ENCODE results near the gene NIPAL3.

Gene NIPAL3

DNA sequence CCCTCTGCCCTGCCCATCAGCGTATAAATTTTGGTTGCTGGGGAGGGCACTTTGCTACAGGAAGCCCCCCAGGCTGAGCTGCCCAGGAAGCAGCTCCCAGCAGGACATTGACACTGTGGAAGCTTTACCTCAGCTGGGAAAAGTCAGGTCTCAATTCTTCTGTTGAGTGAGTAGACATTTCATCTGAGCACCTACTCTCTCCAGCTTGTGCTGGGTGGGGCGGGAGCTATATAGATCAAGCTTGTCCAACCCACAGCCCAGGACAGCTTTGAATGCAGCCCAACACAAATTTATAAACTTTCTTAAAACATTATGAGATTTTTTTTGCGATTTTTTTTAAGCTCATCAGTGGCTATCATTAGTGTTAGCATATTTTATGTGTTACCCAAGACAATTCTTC is 9.4 kb downstream of the NIPAL3 start:
- Histone ChIP-seq H3K79me2 (ENCODE audit: insufficient read depth, low read length) (0 out of 2 replicates have a peak, but pooled peaks cover 3% of the 10 kb centered on the region), H3K9me3 (ENCODE audit: insufficient read depth, low read length) (no peaks in the 10 kb centered on the region), H3K9me2 (replicated peaks; ENCODE audit: insufficient read depth, low read length) (no peaks in the 10 kb centered on the region), H3K27me3 (ENCODE audit: low read length) (no peaks in the 10 kb centered on the region), H4K20me1 (ENCODE audit: low read depth, low read length) (0 out of 2 replicates have a peak, but pooled peaks cover 3% of the 10 kb centered on the region), H3K9ac (ENCODE audit: low read length) (no peak overlapping the region), H3K4me2 (ENCODE audit: low read depth, low read length, poor library complexity, severe bottlenecking) (no peak overlapping the region), H3F3A (ENCODE audit: insufficient read depth) (no peaks in the 10 kb centered on the region), H2AFZ (ENCODE audit: low read depth, low read length, severe bottlenecking) (no peak overlapping the region), H3K4me3 (ENCODE audit: insufficient read depth, low read length, poor library complexity, severe bottlenecking) (no peak overlapping the region), H3K36me3 (ENCODE audit: low read length) (0 out of 2 replicates have a peak, but pooled peaks cover 3% of the 10 kb centered on the region), H3K27ac (ENCODE audit: low read depth, low read length) (no peak overlapping the region)
- TF ChIP-seq EZH2phosphoT487 (conservative IDR thresholded peaks at IDR 0.05; ENCODE audit: low read length), result no peak
- TF ChIP-seq, protein P1, sequence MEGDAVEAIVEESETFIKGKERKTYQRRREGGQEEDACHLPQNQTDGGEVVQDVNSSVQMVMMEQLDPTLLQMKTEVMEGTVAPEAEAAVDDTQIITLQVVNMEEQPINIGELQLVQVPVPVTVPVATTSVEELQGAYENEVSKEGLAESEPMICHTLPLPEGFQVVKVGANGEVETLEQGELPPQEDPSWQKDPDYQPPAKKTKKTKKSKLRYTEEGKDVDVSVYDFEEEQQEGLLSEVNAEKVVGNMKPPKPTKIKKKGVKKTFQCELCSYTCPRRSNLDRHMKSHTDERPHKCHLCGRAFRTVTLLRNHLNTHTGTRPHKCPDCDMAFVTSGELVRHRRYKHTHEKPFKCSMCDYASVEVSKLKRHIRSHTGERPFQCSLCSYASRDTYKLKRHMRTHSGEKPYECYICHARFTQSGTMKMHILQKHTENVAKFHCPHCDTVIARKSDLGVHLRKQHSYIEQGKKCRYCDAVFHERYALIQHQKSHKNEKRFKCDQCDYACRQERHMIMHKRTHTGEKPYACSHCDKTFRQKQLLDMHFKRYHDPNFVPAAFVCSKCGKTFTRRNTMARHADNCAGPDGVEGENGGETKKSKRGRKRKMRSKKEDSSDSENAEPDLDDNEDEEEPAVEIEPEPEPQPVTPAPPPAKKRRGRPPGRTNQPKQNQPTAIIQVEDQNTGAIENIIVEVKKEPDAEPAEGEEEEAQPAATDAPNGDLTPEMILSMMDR (IDR thresholded peaks at IDR 0.05; ENCODE audit: insufficient read depth, low read length, poor library complexity, severe bottlenecking), result no peak

DNA sequence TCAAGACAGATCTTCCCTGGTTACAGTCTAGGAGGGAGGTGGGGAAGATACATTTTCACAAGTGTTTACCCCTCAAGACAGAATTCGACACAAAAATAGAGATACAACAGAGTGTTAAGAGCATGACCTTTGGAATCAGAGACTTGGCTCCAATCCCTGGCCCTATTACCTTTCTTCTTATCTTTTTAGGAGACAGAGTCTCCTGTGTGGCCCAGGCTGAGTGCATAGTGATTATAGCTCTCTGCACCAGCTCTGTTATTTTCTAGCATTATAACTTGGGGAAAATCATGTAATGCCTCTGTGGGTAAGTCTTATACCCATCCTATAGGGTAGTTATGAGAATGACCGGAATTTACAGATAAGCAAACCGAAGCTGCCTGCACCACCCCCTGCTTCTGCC is 9.8 kb downstream of the NIPAL3 start:
- no peaks in the 10 kb centered on the region for H3K27me3 ChIP-seq (ENCODE audit: low read length)
- no peak overlapping the region for H3K9ac ChIP-seq (ENCODE audit: low read length)
- H2AFZ ChIP-seq (ENCODE audit: low read depth, low read length, severe bottlenecking), result no peak overlapping the region
- 0 out of 2 replicates have a peak, but pooled peaks cover 3% of the 10 kb centered on the region for H3K79me2 ChIP-seq (ENCODE audit: insufficient read depth, low read length)
- H3K4me2 ChIP-seq (ENCODE audit: low read depth, low read length, poor library complexity, severe bottlenecking), result no peak overlapping the region
- H3K9me3 ChIP-seq (ENCODE audit: insufficient read depth, low read length), result no peaks in the 10 kb centered on the region
- no peaks in the 10 kb centered on the region for H3K9me2 ChIP-seq (replicated peaks; ENCODE audit: insufficient read depth, low read length)
- no peak overlapping the region for H3K27ac ChIP-seq (ENCODE audit: low read depth, low read length)
- H3K4me3 ChIP-seq (ENCODE audit: insufficient read depth, low read length, poor library complexity, severe bottlenecking), result no peak overlapping the region
- TF ChIP-seq, protein P1 (IDR thresholded peaks at IDR 0.05; ENCODE audit: insufficient read depth, low read length, poor library complexity, severe bottlenecking), result no peak
- TF ChIP-seq EZH2phosphoT487 (conservative IDR thresholded peaks at IDR 0.05; ENCODE audit: low read length), result no peak
- H3K36me3 ChIP-seq (ENCODE audit: low read length), result 0 out of 2 replicates have a peak, but pooled peaks cover 2% of the 10 kb centered on the region
- no peaks in the 10 kb centered on the region for H3F3A ChIP-seq (ENCODE audit: insufficient read depth)
- 0 out of 2 replicates have a peak, but pooled peaks cover 3% of the 10 kb centered on the region for H4K20me1 ChIP-seq (ENCODE audit: low read depth, low read length)

DNA sequence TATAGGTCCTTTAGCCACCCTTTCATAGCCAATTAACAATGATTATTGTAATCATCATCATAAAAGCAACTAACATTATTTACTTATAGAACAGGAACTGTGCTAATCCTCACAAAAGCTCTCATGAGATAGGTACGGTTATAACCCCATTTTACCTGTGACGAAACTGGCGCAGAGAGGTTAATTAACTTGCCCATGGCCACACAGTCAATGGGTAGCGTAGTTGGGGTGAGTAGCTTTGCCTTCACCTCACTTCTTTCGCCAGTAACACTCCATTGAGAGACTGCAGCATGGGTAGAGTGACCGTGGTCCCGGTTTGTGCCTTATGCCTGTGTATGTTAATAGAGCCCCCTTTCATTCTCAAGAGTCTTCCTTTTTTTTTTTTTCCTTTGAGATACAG is 10.3 kb downstream of the NIPAL3 start:
- no peak overlapping the region for H3K4me3 ChIP-seq (ENCODE audit: insufficient read depth, low read length, poor library complexity, severe bottlenecking)
- H3K9ac ChIP-seq (ENCODE audit: low read length), result no peak overlapping the region
- H3K27me3 ChIP-seq (ENCODE audit: low read length), result no peaks in the 10 kb centered on the region
- H3K9me2 ChIP-seq (replicated peaks; ENCODE audit: insufficient read depth, low read length), result no peaks in the 10 kb centered on the region
- H3K36me3 ChIP-seq (ENCODE audit: low read length), result no peaks in the 10 kb centered on the region
- no peak overlapping the region for H3K4me2 ChIP-seq (ENCODE audit: low read depth, low read length, poor library complexity, severe bottlenecking)
- no peaks in the 10 kb centered on the region for H3F3A ChIP-seq (ENCODE audit: insufficient read depth)
- TF ChIP-seq, protein P1 (IDR thresholded peaks at IDR 0.05; ENCODE audit: insufficient read depth, low read length, poor library complexity, severe bottlenecking), result no peak
- TF ChIP-seq EZH2phosphoT487 (conservative IDR thresholded peaks at IDR 0.05; ENCODE audit: low read length), result no peak
- H2AFZ ChIP-seq (ENCODE audit: low read depth, low read length, severe bottlenecking), result no peak overlapping the region
- H3K79me2 ChIP-seq (ENCODE audit: insufficient read depth, low read length), result 0 out of 2 replicates have a peak, but pooled peaks cover 3% of the 10 kb centered on the region
- H3K9me3 ChIP-seq (ENCODE audit: insufficient read depth, low read length), result no peaks in the 10 kb centered on the region
- 0 out of 2 replicates have a peak, but pooled peaks cover 3% of the 10 kb centered on the region for H4K20me1 ChIP-seq (ENCODE audit: low read depth, low read length)
- H3K27ac ChIP-seq (ENCODE audit: low read depth, low read length), result no peak overlapping the region

Measured in SU-DHL-6 (cell line).